Tibial nerve (tissue), 4 donors: Measurements from ENCODE around the gene ZNF747. TPM values are rescaled to one million over a fixed set of nuclear protein-coding genes. Genes with fewer than 3 reads are reported as not detected.
A peak's percentile ranks its signal among the peaks of the same experiment; 100 is the strongest.

ENCODE experiments used
- DNase-seq, 2 donors: peaks; one replicate each; pipeline ENCODE4 v3.0.0-alpha.2; 2019; ENCODE audit warnings: low spot score in 2 of 2
- H3K27ac ChIP-seq, 4 donors: fragments of 200-600 bp; sonication (generic) in 3 of 4; one replicate each; pipeline ENCODE4 v1.5.1; 2017 to 2019; ENCODE audit warnings: mild to moderate bottlenecking in 1 of 4
- H3K27me3 ChIP-seq, 2 donors: fragments of 200-600 bp; sonication (generic) in 1 of 2; one replicate each; pipeline versions ENCODE4 v1.5.1 to v1.6.0; 2017 to 2019
- H3K36me3 ChIP-seq, 3 donors: fragments of 200-600 bp; sonication (generic); one replicate each; pipeline ENCODE4 v1.5.1; 2018 to 2019
- H3K4me1 ChIP-seq, 4 donors: fragments of 200-600 bp; sonication (generic) in 3 of 4; one replicate each; pipeline ENCODE4 v1.5.1; 2017 to 2019
- H3K4me3 ChIP-seq, 4 donors: fragments of 200-600 bp; sonication (generic) in 3 of 4; one replicate each; pipeline ENCODE4 v1.5.1; 2017 to 2019; ENCODE audit warnings: mild to moderate bottlenecking in 1 of 4, moderate library complexity in 1 of 4
- H3K9me3 ChIP-seq, 4 donors: fragments of 200-600 bp; sonication (generic) in 3 of 4; one replicate each; pipeline ENCODE4 v1.5.1; 2017 to 2019
- CTCF ChIP-seq, 5 experiments: fragments of 200-600 bp in 3 of 5; fragments of 450-650 bp in 2 of 5; sonication (generic) in 3 of 5; IDR thresholded peaks; one replicate each; pipeline ENCODE4 v1.5.1; 2016 to 2019; ENCODE audit warnings: antibody characterized with exemption in 5 of 5, mild to moderate bottlenecking in 3 of 5, moderate library complexity in 2 of 5
- EP300 ChIP-seq, 2 donors: sonication (generic); formaldehyde crosslinking; IDR thresholded peaks; one replicate each; pipeline ENCODE4 v1.6.1; 2017; ENCODE audit warnings: antibody characterized with exemption in 2 of 2, mild to moderate bottlenecking in 1 of 2
- POLR2A ChIP-seq, 2 donors: fragments of 450-650 bp; IDR thresholded peaks; one replicate each; pipeline ENCODE4 v1.6.1; 2017; ENCODE audit warnings: antibody characterized with exemption in 2 of 2, mild to moderate bottlenecking in 2 of 2, moderate library complexity in 2 of 2
- WGBS, 2 donors: methylation state at CpG; one replicate each; pipeline ENCODE4 v1.1.5; 2018; 5-methylcytosine and 5-hydroxymethylcytosine counted together
- total RNA-seq, 4 donors: library from RNA; depleted of rRNA; stranded (reverse); fragments of >200 nt; gene quantifications; one replicate each; pipeline ENCODE4 v1.1.0, GENCODE V29; 2016

The ZNF747 gene
- total RNA-seq, 4 donors from 2014 or later: 17.4 to 22.2 (median 19.6) TPM

GRCh38 chr16:30535777-30536190 is 1.1 kb upstream of the ZNF747 start:
- WGBS, 2 donors: 30 to 31% methylated on average over 12 of the region's 12 CpGs
- peak; percentile 52 to 56 for DNase-seq
- H3K4me1 ChIP-seq: peaks cover 0 to 28% (median 15%) of the 10 kb centered on the region in 4 donors
- H3K27ac ChIP-seq: peak overlapping the region; percentile 87 to 97 (median 94)
- TF ChIP-seq EP300 (IDR thresholded peaks at IDR 0.05) (peak in 1 of 2 donors; percentile 9), POLR2A (IDR thresholded peaks at IDR 0.05) (no peak), CTCF (IDR thresholded peaks at IDR 0.05) (peak; percentile 34 to 69 (median 63))
- no peaks in the 10 kb centered on the region for H3K27me3 ChIP-seq
- H3K36me3 ChIP-seq: peaks cover 0 to 26% (median 7%) of the 10 kb centered on the region in 3 donors
- peak overlapping the region; percentile 57 to 86 (median 71) for H3K4me3 ChIP-seq
- H3K9me3 ChIP-seq: no peaks in the 10 kb centered on the region

- Histone ChIP-seq H3K36me3 (peaks cover 0 to 31% (median 7%) of the 10 kb centered on the region in 3 donors), H3K9me3 (no peaks in the 10 kb centered on the region), H3K4me1 (peaks cover 0 to 28% (median 15%) of the 10 kb centered on the region in 4 donors), H3K27me3 (no peaks in the 10 kb centered on the region), H3K4me3 (peak overlapping the region; percentile 57 to 86 (median 71)), H3K27ac (peak overlapping the region; percentile 87 to 97 (median 94))
- no peak for DNase-seq
- no peak for TF ChIP-seq POLR2A (IDR thresholded peaks at IDR 0.05)
- no peak for TF ChIP-seq EP300 (IDR thresholded peaks at IDR 0.05)
- TF ChIP-seq CTCF (IDR thresholded peaks at IDR 0.05): no peak
- 2% methylated on average over 18 of the region's 18 CpGs for WGBS, 2 donors
Measured at GRCh38 chr16:30535106-30535776, 583 bp upstream of the ZNF747 start.

- Histone ChIP-seq H3K27ac (peak overlapping the region; percentile 87 to 97 (median 94)), H3K4me3 (peak overlapping the region; percentile 57 to 86 (median 71)), H3K9me3 (no peaks in the 10 kb centered on the region), H3K36me3 (peaks cover 0 to 36% (median 7%) of the 10 kb centered on the region in 3 donors), H3K27me3 (no peaks in the 10 kb centered on the region), H3K4me1 (peaks cover 0 to 33% (median 15%) of the 10 kb centered on the region in 4 donors)
- DNase-seq: no peak
- WGBS, 2 donors: 27 to 28% methylated on average over 14 to 16 of the region's 29 CpGs
- TF ChIP-seq CTCF (IDR thresholded peaks at IDR 0.05) (no peak), EP300 (IDR thresholded peaks at IDR 0.05) (no peak), POLR2A (IDR thresholded peaks at IDR 0.05) (no peak)
Measured at GRCh38 chr16:30533748-30534367, 800 bp downstream of the ZNF747 start.

- H3K27me3 ChIP-seq: no peaks in the 10 kb centered on the region
- peaks cover 0 to 36% (median 7%) of the 10 kb centered on the region in 3 donors for H3K36me3 ChIP-seq
- H3K9me3 ChIP-seq: no peaks in the 10 kb centered on the region
- H3K27ac ChIP-seq: no peak overlapping the region
- H3K4me1 ChIP-seq: peaks cover 0 to 39% (median 17%) of the 10 kb centered on the region in 4 donors
- peak overlapping the region in 1 of 4 donors; percentile 86 for H3K4me3 ChIP-seq
- 62 to 72% methylated on average over 9 to 11 of the region's 11 CpGs for WGBS, 2 donors
- DNase-seq: no peak
- TF ChIP-seq EP300 (IDR thresholded peaks at IDR 0.05) (no peak), POLR2A (IDR thresholded peaks at IDR 0.05) (no peak), CTCF (IDR thresholded peaks at IDR 0.05) (no peak)
Measured at GRCh38 chr16:30533146-30533522, 1.5 kb downstream of the ZNF747 start.
